Daoy (cell line): ENCODE results near the gene MC2R. TPM values are rescaled to one million over a fixed set of nuclear protein-coding genes. Genes with fewer than 3 reads are reported as not detected.
A peak's percentile ranks its signal among the peaks of the same experiment; 100 is the strongest.

ENCODE experiments used
- DNase-seq: peaks from one replicate; pipeline ENCODE4 v3.0.0-alpha.2; 2015; ENCODE audit warnings: low read depth
- total RNA-seq: library from RNA; depleted of rRNA; stranded (reverse); fragments of >200 nt; shearing (Covaris generic); gene quantifications from 2 replicates; pipeline ENCODE4 v1.2.3, GENCODE V29; 2014; rRNA removed

The MC2R gene
- not detected in 2 replicates for total RNA-seq

DNA sequence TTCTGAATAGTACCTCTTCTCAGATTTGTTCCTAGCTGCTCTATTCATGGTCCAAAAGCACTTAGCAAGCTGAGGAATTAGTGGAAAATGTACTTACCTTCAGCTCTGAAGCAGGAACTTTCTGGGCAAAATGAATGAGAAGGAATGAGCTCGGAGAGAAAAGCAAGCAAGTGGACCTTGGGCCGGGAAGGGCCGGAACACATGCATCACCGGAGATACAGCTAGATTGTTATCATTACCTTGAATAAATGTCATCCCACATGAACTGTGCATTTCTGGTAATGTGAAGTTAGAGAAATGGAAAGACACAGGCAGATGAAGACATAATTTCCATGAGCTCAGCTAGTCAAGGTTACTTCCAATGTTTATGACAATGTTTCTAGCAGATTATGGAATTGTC lies at the start of gene MC2R:
Gene MC2R, minus strand, starts transcription at position 146 of the 400 bp plus-strand sequence. CDS start 30,018 bp downstream, outside the sequence.
- no peak for DNase-seq

DNA sequence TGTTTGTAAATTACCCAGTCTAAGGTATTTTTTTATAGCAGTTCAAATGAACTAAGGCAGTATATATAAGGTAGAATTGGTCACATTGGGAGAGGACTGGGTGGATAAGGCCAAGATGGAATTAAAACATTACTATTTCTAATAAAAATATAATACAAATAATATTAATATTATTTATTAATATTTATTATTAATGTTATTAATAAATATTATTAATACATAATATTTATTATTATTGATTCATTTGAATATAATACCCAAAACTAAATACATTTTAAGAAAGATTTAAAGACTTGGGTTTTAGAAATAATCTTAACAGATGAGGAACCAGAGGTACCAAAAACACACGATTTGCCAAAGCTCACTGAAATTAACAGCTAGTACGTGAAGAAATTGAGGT lies 30.5 kb upstream of the MC2R start:
- DNase-seq: no peak

DNA sequence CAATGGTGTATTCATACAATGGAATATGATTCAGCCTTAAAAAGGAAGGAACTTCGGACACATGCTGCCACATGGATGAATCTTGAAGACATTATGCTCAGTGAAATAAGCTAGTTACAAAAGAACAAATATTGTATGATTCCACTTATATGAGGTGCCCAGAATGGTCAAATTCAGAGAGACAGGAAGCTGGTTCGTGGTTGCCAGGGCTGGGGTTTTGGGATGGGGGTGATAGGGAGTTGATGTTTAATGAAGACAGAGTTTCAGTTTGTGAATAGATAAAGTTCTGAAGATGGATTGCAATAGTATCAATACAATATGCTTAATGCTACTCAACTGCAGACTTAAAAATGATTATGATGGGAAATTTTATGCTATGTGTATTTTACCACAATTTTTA lies 28.0 kb upstream of the MC2R start:
- no peak for DNase-seq

DNA sequence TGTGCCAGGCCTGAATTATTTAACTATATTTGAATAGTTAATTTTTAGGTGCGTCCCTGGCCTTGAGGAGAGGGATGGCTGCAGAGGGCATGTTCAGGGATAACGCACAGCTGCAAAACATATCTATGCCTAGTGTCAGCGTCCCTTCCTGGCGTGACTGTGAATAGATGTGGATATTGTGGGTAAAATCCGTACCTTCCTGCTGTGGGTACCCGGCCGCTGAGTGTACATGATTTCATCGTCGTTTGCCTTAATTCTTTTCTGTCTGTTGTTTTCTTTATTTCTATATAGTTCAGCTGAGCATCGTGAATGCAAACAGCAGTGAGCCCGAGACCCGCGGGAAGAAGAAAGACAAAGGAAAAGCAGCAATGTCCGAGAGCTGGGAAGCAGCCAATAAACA lies 25.0 kb upstream of the MC2R start:
- no peak for DNase-seq

DNA sequence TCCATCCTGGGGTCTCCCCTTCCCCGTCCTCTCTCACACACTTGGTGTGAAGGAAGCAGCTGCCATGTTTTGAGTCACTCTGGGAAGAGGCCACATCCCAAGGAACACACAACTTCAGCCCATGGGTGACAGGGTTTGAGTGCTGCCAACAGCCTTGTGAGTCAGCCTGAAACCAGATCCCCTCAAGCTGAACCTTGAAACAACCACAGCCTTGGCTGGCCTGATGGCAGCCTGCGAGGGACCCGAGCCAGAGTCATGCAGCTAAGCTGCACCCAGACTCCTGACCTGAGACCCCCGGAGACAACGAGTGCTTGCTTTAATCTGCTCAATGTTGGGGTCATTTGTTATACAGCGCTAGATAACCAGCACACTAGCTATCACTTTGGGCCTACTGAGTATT lies 19.3 kb upstream of the MC2R start:
- peak; percentile 70 for DNase-seq

DNA sequence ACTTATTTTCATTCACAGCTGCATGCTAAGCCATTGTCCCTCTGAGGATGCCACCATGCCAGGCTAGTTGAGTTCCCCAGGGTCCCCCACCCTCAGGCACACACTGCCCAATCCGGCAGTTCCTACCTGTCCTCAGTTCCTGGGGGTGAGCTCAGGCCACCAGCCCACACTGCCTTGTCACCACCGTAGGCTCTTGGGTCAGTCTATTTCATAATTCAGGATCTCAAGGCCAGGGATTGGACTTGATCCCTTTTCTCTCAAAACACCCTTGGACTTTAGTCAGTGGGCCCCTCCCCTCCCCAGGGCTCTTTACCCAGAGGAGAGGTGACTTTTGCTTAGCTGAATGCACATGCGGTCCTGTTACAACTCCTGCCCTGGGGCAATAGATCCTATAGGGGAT lies 18.7 kb upstream of the MC2R start:
- DNase-seq: no peak

DNA sequence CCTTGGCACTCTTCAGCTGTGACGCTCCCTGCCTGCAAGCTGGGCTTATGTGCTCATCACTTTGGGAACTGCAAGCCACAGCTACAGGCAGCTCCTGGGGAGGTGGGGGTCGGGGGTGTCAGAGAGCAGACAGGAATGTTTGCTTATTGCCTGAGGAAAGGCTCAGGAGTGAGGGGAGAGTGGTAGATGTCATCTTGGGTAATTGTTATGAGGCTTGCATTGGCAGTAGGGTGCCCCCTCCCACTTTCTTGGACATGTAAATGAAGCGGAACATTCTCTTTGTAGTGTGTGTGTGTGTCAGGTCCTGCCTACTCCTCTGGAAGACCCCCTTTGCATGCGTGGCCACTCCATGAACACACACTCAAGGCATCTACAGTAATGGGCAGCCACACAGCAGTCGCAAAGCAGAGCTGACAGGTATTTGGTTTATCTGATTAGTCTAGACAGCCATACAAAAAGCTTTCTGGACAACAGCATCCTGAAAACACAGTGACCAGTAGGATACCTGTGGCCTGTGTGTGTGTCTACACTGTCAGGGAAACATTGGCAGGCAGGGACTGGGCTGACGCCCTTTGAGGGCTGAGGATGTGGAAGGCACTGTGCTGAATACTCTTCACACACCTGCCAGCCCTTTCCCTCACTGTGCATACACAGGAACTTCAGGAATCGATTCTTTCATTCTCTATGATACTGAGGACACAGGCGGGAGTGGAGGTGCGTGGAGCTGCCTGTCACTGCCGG lies 17.1 kb upstream of the MC2R start:
- no peak for DNase-seq

DNA sequence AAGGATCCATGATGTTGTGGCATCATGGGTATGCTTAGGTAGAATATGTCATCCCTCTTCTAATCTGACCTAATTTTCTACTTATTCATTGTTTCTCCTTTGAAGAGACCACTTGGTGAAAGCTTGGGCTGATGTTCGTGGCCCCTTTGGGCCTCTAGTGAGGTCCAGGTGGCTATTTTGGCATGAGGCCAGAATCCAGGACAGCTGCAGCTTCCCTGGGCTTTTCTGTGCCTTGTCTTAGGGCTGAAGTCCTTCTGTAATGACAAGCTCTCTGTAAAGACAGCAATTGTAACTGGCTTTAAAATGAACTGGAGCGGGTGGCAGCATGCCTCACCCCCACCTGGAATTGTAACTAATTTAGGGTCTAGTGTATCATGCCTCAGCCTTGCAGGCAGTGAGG lies 15.6 kb upstream of the MC2R start:
- DNase-seq: no peak

DNA sequence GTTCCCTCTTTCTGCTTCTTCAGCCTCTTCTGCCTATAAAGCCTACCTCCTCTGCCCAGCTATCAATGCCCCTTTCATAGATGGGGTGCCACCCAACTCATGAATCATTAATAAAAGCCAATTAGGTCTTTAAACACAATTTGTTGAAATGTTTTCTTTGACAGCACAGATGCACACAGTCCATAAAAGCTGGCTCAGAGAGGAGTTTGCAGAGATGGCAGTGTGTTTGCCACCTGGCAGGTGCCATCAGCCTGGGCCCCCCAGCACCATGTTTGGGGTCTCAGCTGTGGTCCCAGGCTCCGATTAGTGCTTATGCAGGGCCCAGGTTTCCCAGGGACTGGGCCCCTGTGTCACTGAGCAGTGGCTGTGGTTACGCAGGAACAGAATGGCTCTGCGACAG lies 7.9 kb upstream of the MC2R start:
- no peak for DNase-seq

DNA sequence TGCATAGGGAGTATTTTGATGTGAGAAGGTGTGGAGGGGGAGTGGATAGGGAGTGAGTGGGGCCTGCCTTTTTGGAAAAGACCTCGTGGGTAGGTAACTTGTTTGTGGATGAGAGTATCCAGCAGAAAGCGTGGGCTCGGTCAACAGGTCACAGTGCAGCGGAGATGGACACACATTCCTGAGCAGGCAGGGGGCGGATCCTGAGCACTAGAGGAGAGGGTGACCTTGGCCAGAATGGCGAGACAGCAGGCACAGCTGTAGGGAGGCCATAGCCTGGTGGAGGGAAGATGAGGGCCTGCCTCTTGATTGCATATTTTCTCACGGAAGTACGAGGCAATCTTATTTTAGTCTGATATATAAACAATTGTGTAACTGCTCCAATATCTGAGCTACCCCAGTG lies 3.6 kb upstream of the MC2R start:
- no peak for DNase-seq

DNA sequence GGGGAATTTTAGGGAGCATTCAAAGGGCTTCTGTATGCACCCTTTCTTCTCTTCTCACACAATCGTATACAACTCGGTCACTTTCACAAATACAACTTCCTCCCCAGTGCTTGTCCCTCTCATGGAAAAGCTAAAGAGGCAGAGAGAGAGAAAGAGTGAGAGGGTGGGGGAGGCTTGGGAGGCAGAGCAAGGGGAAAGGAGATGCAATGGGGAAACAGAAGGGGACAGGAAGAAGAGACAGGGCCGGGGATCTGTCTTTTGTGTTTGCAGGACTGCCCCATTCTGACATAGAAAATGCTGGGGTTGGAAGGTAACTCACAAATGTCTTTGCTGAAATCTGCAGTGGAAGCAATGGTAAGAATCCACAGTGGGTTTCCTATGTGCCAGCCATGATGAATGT lies 2.1 kb upstream of the MC2R start:
- no peak for DNase-seq

DNA sequence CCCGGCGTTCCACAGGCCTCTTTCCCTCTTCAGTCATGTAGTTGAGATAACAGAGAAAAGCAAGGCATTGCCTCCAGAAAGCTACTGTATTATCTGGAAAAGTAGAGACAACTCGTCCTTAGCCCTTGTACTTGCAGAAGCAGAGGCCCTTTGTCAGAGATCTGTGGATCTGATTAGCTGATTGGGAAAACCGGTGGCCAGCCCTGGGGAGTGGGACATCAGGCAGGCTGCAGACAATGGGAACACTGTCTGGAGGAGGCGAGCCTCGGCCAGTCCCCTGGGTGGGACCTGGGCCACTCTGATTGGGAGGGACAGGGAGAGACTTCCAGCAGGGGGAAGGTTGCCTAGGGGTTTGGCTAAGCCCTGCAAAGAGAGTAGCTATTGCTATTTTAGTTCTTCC lies 1.2 kb upstream of the MC2R start:
- no peak for DNase-seq

DNA sequence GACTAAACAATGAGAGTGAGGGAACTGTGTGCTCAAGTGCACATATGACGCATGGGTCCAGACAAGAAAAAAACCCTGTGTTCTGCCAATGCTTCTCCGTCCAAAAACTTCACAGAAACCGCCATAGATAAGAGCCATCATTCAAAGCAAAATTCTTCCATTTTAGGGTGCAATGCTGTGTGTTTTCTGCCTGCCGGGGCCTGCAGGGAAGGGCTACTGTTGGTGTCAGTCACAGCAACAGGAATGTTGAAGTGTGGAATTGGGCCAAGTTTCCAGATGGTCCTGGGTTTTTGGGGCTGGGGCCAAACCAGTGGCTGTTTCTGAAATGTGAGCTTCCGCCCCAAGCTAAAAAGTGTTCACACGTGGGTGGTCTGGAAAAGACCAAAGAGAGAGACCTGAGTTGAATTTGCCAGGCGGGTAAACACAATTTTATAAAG lies 677 bp upstream of the MC2R start:
- DNase-seq: peak; percentile 23

DNA sequence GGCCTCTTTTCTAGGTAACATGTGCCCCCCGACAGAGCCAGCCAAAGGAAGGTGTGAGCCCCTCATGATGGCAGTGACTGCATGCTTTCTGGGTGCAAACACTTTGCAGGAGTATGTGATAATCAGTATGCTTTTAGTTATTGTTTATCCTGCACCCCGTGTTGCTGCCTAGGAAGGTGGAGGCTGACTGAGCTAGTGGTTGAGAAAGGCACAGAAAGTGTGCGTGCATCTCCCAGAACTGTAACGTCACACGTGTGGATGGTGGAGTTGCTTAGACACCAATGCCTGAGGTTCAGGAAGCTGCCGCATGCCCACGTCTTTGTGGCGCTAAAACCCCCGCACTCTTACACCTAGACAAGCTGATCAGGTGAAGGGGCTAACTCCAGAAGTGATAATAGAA lies 580 bp downstream of the MC2R start:
- no peak for DNase-seq

DNA sequence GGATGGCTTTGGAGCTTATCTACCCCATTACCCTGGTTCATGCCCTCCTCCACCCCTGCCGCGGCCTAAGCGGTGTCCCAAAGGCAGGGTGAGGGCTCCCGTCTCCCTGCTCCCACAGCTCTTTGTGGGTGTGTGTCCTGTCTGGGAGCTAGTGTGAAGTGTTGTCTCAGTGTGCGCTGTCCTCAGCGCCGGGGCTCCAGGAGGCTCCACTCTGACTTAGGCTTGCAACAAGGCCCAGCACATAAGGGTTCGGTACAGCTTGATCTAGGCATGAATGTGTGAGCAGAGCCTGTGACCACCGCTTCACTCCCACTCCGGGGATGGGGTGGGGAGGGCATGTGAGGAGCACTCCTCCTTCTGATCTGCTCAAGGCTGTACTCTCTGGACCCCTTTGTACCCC lies 1.2 kb downstream of the MC2R start:
- no peak for DNase-seq

DNA sequence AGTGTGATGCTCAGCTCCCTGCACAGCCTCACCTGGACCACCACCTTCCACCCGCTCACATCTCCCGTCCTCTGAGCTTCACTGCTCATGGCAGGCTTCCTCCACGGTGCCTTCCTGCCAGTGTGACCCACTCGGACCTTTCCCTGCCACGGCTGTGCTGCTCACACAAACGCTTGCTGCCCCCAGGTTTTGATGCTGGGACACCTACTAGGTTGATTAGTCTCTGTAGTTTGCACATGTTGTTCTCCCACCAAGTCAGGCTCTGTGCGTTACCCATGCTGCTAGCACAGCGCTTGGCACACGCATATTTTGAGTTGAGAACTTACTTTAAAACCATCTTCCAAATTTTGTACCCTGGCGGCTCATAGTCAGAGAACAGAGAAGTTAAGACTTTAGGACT lies 2.1 kb downstream of the MC2R start:
- no peak for DNase-seq

DNA sequence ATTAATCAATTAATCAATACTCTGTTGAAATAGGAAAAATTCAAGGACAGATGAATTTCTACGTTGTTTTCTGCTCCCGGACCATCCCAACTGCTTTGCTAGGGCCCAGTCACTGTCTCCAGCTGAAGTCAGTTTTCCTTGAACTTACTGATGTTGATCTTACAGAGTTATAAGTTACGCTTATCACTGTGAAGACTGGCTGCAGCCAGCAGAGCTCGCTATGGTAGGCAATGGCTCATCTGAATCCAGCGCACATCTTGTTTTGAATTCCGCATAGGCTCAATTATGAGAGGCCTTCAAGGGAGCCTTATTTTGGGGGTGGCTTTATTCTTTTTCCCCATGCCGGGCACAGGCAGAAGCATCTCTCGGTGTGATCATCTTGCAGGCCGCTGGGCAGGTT lies 2.7 kb downstream of the MC2R start:
- DNase-seq: no peak

DNA sequence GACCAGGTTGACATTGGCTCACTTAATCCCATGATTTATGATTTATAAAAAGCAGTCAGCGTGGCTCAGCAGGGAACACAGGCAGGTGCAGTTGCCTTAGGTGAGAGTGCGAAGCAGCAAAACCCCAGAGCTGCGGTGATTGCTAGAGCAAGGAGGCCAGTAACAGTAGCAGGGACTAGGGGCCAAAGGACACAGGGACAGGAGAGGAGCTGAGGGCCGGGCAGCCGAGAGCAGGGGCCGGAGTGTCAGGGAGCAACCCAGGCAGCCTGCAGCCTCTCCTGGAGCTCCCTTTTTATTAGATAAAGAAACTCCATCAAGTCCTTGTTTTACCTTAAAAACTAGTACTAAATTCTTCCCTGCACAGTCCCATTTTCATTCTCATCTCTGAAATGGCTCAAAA lies 4.3 kb downstream of the MC2R start:
- no peak for DNase-seq

DNA sequence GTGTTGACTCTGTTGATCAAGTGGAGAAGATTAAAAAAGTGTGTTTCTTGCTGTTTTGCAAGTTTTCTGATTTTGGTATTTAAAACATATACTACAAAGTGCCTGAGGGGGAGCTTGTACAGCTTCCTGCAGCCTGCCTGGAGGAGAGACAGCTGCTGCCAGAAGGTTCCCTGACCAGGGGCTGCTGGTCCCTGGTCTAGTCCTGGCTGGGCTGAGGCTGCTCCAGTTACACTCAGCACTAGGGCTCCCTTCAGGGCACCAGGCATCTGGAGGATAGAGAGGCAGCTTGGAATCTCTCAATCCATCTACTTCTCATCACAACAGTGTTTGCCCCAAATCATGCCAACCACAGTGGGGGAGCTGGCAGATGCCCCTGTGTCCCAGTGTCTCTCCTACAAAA lies 4.8 kb downstream of the MC2R start:
- DNase-seq: no peak

DNA sequence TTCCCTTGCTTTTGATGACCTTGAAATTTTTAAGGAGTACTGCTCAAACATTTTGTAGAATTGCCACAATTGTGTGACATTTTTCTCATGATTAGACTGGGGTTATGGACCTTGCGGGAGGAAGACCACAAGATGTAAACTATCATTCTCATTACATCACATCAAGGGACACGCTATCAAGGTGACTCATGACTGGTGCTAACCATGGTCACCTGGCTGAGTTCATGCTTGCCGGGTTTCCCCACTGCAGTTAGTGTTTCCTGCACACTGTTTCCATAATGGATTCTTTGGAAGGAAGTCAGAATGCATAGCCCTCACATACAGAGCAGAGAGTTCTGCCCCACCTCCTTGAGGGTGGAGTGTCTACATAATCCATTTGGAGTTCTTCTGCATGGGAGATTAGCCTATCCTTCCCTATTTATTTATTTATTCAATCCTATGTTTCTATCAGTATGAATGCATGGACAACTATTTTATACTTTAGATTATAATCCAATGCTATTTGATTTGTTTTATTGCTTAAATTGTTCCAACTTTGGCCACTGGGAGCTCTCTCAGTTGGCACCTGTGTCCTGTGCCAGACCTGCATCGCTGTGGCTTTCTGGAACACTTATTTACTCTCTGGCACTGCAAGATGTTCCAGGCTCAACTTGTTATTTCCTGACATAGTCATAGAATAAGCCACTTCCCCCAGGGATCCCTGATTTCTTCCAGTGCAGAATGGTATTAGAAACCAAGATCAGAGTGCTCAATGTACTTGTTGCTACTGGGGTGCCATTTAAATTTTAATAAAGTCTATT lies 6.0 kb downstream of the MC2R start:
- peak; percentile 59 for DNase-seq

DNA sequence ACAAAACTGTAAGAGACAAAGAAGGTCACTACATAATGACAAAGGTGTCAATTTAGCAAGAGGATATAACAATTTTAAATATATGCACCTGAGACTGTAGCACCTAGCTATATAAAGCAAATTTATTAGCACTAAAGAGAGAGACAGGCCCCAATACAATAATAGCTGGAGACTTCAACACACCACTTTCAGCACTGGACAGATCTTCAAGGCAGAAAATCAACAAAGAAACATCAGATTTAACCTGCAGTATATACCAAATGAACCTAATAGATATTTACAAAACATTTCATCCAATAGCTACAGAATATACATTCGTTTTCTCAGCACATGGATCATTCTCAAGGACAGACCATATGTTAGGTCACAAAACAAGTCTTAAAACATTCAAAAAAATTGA lies 14.7 kb downstream of the MC2R start:
- DNase-seq: no peak

DNA sequence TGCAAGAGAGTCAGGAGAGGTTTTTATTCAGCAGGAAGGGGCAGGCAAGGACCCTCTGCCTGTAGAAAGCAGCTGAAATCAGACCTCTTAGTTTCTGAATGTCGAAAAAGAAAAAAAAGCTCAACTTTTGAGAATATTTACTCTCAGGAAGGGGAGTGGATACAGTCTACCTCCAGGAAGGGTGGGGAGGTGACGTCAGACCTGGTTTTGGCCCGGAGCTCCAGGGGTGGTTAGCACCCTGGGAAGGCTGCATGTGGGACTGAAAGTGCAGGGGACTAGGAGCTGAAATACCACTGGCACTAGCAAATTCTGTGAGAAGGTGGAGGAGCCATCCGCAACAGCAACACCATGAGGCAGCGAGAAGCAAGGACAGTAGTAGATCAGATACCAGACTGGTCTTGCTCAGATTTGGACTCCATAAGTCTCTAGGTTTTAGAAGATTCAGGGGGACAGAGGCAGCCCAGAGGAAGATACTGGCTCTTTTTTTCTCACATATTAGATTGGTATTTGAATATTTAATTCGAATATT lies 19.8 kb downstream of the MC2R start:
- DNase-seq: peak; percentile 28

DNA sequence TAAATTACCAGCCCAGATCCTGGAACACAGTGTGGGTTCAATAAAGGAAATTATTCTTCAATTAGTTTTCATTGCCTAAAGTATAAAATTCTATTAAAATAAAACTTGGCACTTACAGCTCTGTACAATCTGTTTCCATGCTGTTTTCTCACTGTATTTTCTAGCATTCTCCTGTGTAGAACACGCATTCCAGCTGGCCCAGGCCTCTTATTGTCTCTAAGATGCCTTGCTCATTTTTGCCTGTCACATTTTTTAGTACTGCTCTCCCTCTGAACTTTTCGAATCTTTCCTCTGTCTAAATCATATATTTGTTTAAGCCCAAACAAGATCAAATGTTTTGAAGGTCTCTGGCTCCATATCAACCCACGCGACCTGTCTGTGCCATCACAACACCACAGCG lies 20.8 kb downstream of the MC2R start:
- no peak for DNase-seq
